Uterus (tissue), 4 donors: ENCODE results near the gene GPR32. TPM values are rescaled to one million over a fixed set of nuclear protein-coding genes. Genes with fewer than 3 reads are reported as not detected.

ENCODE experiments used
- DNase-seq, 2 donors: peaks; one replicate each; pipeline ENCODE4 v3.0.0-alpha.2; 2019 to 2020
- H3K27ac ChIP-seq, 2 donors: fragments of 200-600 bp; sonication (generic); 1 replicate in 1 of 2; 2 replicates in 1 of 2; pipeline ENCODE4 v1.5.1; 2016 to 2018
- H3K27me3 ChIP-seq, 2 donors: fragments of 200-600 bp; sonication (generic); one replicate each; pipeline ENCODE4 v1.5.1; 2018 to 2019; ENCODE audit warnings: control low read depth in 1 of 2
- H3K36me3 ChIP-seq, 2 donors: fragments of 200-600 bp; sonication (generic); one replicate each; pipeline ENCODE4 v1.5.1; 2019; ENCODE audit warnings: control low read depth in 1 of 2
- H3K4me1 ChIP-seq, 2 donors: fragments of 200-600 bp; sonication (generic); one replicate each; pipeline ENCODE4 v1.5.1; 2018 to 2019; ENCODE audit warnings: control low read depth in 1 of 2
- H3K4me3 ChIP-seq, 2 donors: fragments of 200-600 bp; sonication (generic); 1 replicate in 1 of 2; 2 replicates in 1 of 2; pipeline ENCODE4 v1.5.1; 2018 to 2019; ENCODE audit warnings: mild to moderate bottlenecking in 1 of 2
- H3K9me3 ChIP-seq, 2 donors: fragments of 200-600 bp; sonication (generic); one replicate each; pipeline ENCODE4 v1.5.1; 2019; ENCODE audit warnings: control low read depth in 1 of 2
- CTCF ChIP-seq, 4 experiments: fragments of 200-600 bp in 2 of 4; fragments of 450-650 bp in 2 of 4; sonication (generic) in 2 of 4; IDR thresholded peaks; one replicate each; pipeline ENCODE4 v1.5.1; 2016 to 2019; ENCODE audit warnings: antibody characterized with exemption in 4 of 4, mild to moderate bottlenecking in 2 of 4, moderate library complexity in 1 of 4
- POLR2A ChIP-seq, 2 donors: fragments of 450-650 bp; IDR thresholded peaks; one replicate each; pipeline ENCODE4 v1.6.1; 2016; ENCODE audit warnings: antibody characterized with exemption in 2 of 2, mild to moderate bottlenecking in 1 of 2, moderate library complexity in 1 of 2
- intact Hi-C: fragments of 100-400 bp; cut with DNase I; formaldehyde crosslinking; loops from one replicate; pipeline ENCODE4 v1.15.1; 2023; ENCODE audit warnings: low total_unique reads
- total RNA-seq, 4 donors: library from RNA; depleted of rRNA in 3 of 4; stranded (reverse); fragments of >200 nt in 3 of 4; gene quantifications; one replicate each; pipeline versions ENCODE4 v1.1.0 to v1.2.4, GENCODE V29; 2014 to 2023
- donor health status: DM: yes; HTN: yes; CAD: no.

GPR32 gene
- total RNA-seq, 4 donors from 2014 or later, result not detected

- H3K4me3 ChIP-seq, result peak overlapping the region; percentile 66 to 78
- no peaks in the 10 kb centered on the region for H3K36me3 ChIP-seq
- no peaks in the 10 kb centered on the region for H3K9me3 ChIP-seq
- intact Hi-C loops, result no loop called here
- H3K4me1 ChIP-seq, result peaks cover 0 to 19% of the 10 kb centered on the region in 2 donors
- H3K27me3 ChIP-seq, result no peaks in the 10 kb centered on the region
- peak overlapping the region in 1 of 2 donors; percentile 85 for H3K27ac ChIP-seq
- no peak for DNase-seq
- TF ChIP-seq CTCF (IDR thresholded peaks at IDR 0.05) (no peak), POLR2A (IDR thresholded peaks at IDR 0.05) (no peak)
Observed at GRCh38 chr19:50725911-50726230, 44.4 kb upstream of the GPR32 start.

GRCh38 chr19:50728084-50728737 is 42.1 kb upstream of the GPR32 start:
- Histone ChIP-seq H3K4me3 (no peak overlapping the region), H3K9me3 (no peaks in the 10 kb centered on the region), H3K27ac (no peak overlapping the region), H3K4me1 (peaks cover 0 to 19% of the 10 kb centered on the region in 2 donors), H3K36me3 (no peaks in the 10 kb centered on the region), H3K27me3 (no peaks in the 10 kb centered on the region)
- TF ChIP-seq POLR2A (IDR thresholded peaks at IDR 0.05), result no peak
- TF ChIP-seq CTCF (IDR thresholded peaks at IDR 0.05), result no peak
- DNase-seq, result peak; percentile 82 to 86
- intact Hi-C loops, result no loop called here

- Histone ChIP-seq H3K9me3 (no peaks in the 10 kb centered on the region), H3K4me3 (no peak overlapping the region), H3K4me1 (peaks cover 0 to 12% of the 10 kb centered on the region in 2 donors), H3K36me3 (no peaks in the 10 kb centered on the region), H3K27me3 (no peaks in the 10 kb centered on the region), H3K27ac (no peak overlapping the region)
- intact Hi-C loops, result no loop called here
- TF ChIP-seq CTCF (IDR thresholded peaks at IDR 0.05) (no peak), POLR2A (IDR thresholded peaks at IDR 0.05) (no peak)
- DNase-seq, result no peak
Observed at GRCh38 chr19:50729894-50730293, 40.4 kb upstream of the GPR32 start.

- TF ChIP-seq POLR2A (IDR thresholded peaks at IDR 0.05) (no peak), CTCF (IDR thresholded peaks at IDR 0.05) (no peak)
- no peaks in the 10 kb centered on the region for H3K27me3 ChIP-seq
Observed at GRCh38 chr19:50735869-50736268, 34.4 kb upstream of the GPR32 start.

GRCh38 chr19:50736338-50736737 is 33.9 kb upstream of the GPR32 start:
- H3K9me3 ChIP-seq, result no peaks in the 10 kb centered on the region
- H3K27me3 ChIP-seq, result no peaks in the 10 kb centered on the region
- no peak overlapping the region for H3K4me3 ChIP-seq
- no peak overlapping the region for H3K27ac ChIP-seq
- no peak for TF ChIP-seq CTCF (IDR thresholded peaks at IDR 0.05)
- no peak for TF ChIP-seq POLR2A (IDR thresholded peaks at IDR 0.05)
- intact Hi-C loops, result no loop called here
- no peaks in the 10 kb centered on the region for H3K4me1 ChIP-seq
- DNase-seq, result no peak
- no peaks in the 10 kb centered on the region for H3K36me3 ChIP-seq

More at GRCh38 chr19:50735869-50736268, 34.4 kb upstream of the GPR32 start:
- H3K4me3 ChIP-seq, result no peak overlapping the region
- no peaks in the 10 kb centered on the region for H3K9me3 ChIP-seq
- H3K36me3 ChIP-seq, result no peaks in the 10 kb centered on the region
- intact Hi-C loops, result no loop called here
- no peak for DNase-seq
- no peaks in the 10 kb centered on the region for H3K4me1 ChIP-seq
- H3K27ac ChIP-seq, result no peak overlapping the region
